Caco-2 (cell line): ENCODE data around the gene AOPEP. TPM values are rescaled to one million over a fixed set of nuclear protein-coding genes. Genes with fewer than 3 reads are reported as not detected.

Experiments
- BruUV-seq: library from RNA; stranded (reverse); fragments of 400-500 nt; replicated peaks from 2 replicates; lab custom pipeline; 2021; lab: Mats Ljungman, UMichigan
- CTCF ChIA-PET: fragments of 300-600 bp; sonication (Branson Sonifier 250); formaldehyde crosslinking; loops from one replicate; lab custom pipeline; 2022; ENCODE audit warnings: antibody characterized with exemption; lab: Charles Lee
- POLR2A ChIA-PET: fragments of 300-600 bp; sonication (Branson Sonifier 250); formaldehyde crosslinking; loops from one replicate; lab custom pipeline; 2022; ENCODE audit warnings: antibody characterized with exemption; lab: Charles Lee
- DNase-seq, 2 experiments: peaks; one replicate each; pipeline versions ENCODE4 v3.0.0 to v3.0.0-alpha.2; 2020 to 2022
- H3K27me3 ChIP-seq: replicated peaks from 2 replicates; pipeline ENCODE4 v1.6.0; 2011; ENCODE audit warnings: low read length; ENCODE audit not compliant: control insufficient read depth, insufficient read depth
- H3K36me3 ChIP-seq: 2 replicates; pipeline ENCODE4 v1.5.1; 2011; ENCODE audit warnings: low read length; ENCODE audit not compliant: control insufficient read depth, insufficient read depth
- H3K4me1 ChIP-seq: fragments of 250-450 bp; sonication (Bioruptor Pico); 2 replicates; pipeline ENCODE4 v1.5.1; 2020; ENCODE audit warnings: mild to moderate bottlenecking
- H3K4me3 ChIP-seq: 2 replicates; pipeline ENCODE4 v1.5.1; 2011; ENCODE audit warnings: low read depth, mild to moderate bottlenecking, control low read depth, low read length
- H3K9me3 ChIP-seq: fragments of 250-450 bp; sonication (Bioruptor Pico); 2 replicates; pipeline ENCODE4 v1.5.1; 2020; ENCODE audit warnings: mild to moderate bottlenecking, moderate library complexity
- H3K27ac Mint-ChIP-seq: one replicate; pipeline ENCODE4 v1.8.0; 2022; ENCODE audit warnings: mixed read lengths; ENCODE audit not compliant: unreplicated experiment
- H3K27me3 Mint-ChIP-seq: one replicate; pipeline ENCODE4 v1.8.0; 2022; ENCODE audit warnings: mixed read lengths; ENCODE audit not compliant: insufficient read depth, unreplicated experiment
- H3K36me3 Mint-ChIP-seq: one replicate; pipeline ENCODE4 v1.8.0; 2022; ENCODE audit warnings: mild to moderate bottlenecking, mixed read lengths; ENCODE audit not compliant: insufficient read depth, unreplicated experiment
- H3K4me1 Mint-ChIP-seq: one replicate; pipeline ENCODE4 v1.8.0; 2022; ENCODE audit warnings: low read depth, mixed read lengths; ENCODE audit not compliant: unreplicated experiment
- H3K4me3 Mint-ChIP-seq: one replicate; pipeline ENCODE4 v1.8.0; 2022; ENCODE audit warnings: mild to moderate bottlenecking, moderate library complexity, mixed read lengths; ENCODE audit not compliant: unreplicated experiment
- H3K9me3 Mint-ChIP-seq: one replicate; pipeline ENCODE4 v1.8.0; 2022; ENCODE audit warnings: mixed read lengths; ENCODE audit not compliant: unreplicated experiment
- intact Hi-C: fragments of 100-400 bp; cut with micrococcal nuclease; formaldehyde crosslinking; loops from one replicate; pipeline ENCODE4 v1.10.0; 2022; ENCODE audit not compliant: unreplicated experiment
- total RNA-seq: library from RNA; stranded (reverse); gene quantifications from 2 replicates; pipeline ENCODE4 v1.2.3, GENCODE V29; 2022
- TF ChIP-seq, protein P1 (sequence below), 2 experiments: fragments of 200-600 bp in 1 of 2; IDR thresholded peaks; 1 replicate in 1 of 2; 2 replicates in 1 of 2; pipeline versions ENCODE4 v1.5.1 to v1.8.0; 2011 to 2022; ENCODE audit warnings: antibody characterized with exemption in 1 of 2, control low read depth in 1 of 2, inconsistent platforms in 1 of 2, low read depth in 1 of 2, low read length in 1 of 2, mild to moderate bottlenecking in 1 of 2, moderate library complexity in 1 of 2; ENCODE audit not compliant: insufficient read depth in 1 of 2, severe bottlenecking in 1 of 2, unreplicated experiment in 1 of 2

Gene AOPEP
- total RNA-seq, 1 experiment from 2014 or later: 63.3 TPM

- H3K36me3 ChIP-seq: no peaks in the 10 kb centered on the region
- TF ChIP-seq, protein P1, sequence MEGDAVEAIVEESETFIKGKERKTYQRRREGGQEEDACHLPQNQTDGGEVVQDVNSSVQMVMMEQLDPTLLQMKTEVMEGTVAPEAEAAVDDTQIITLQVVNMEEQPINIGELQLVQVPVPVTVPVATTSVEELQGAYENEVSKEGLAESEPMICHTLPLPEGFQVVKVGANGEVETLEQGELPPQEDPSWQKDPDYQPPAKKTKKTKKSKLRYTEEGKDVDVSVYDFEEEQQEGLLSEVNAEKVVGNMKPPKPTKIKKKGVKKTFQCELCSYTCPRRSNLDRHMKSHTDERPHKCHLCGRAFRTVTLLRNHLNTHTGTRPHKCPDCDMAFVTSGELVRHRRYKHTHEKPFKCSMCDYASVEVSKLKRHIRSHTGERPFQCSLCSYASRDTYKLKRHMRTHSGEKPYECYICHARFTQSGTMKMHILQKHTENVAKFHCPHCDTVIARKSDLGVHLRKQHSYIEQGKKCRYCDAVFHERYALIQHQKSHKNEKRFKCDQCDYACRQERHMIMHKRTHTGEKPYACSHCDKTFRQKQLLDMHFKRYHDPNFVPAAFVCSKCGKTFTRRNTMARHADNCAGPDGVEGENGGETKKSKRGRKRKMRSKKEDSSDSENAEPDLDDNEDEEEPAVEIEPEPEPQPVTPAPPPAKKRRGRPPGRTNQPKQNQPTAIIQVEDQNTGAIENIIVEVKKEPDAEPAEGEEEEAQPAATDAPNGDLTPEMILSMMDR (IDR thresholded peaks at IDR 0.05; ENCODE audit: insufficient read depth in 1 of 2, low read depth in 1 of 2, low read length in 1 of 2, severe bottlenecking in 1 of 2, unreplicated experiment in 1 of 2): no peak
- H3K9me3 ChIP-seq: no peaks in the 10 kb centered on the region
- peaks cover 13% of the 10 kb centered on the region for H3K4me1 Mint-ChIP-seq
- peaks cover 5% of the 10 kb centered on the region for H3K36me3 Mint-ChIP-seq
- ChIA-PET POLR2A (no interaction called here), CTCF (interaction anchor here (0.5 to 1.2 kb wide), 2 partner anchors 24 to 135 kb away, joined by 3 to 4 read pairs; no protein-coding TSS in a partner anchor)
- no peak for DNase-seq
- H3K4me3 ChIP-seq: no peak overlapping the region
- H3K27me3 ChIP-seq: no peaks in the 10 kb centered on the region
- H3K4me1 ChIP-seq: no peaks in the 10 kb centered on the region
- H3K27ac Mint-ChIP-seq: no peak overlapping the region
- H3K4me3 Mint-ChIP-seq: no peak overlapping the region
- no peaks in the 10 kb centered on the region for H3K9me3 Mint-ChIP-seq
- H3K27me3 Mint-ChIP-seq: no peaks in the 10 kb centered on the region
- no TSS peak for BruUV-seq
- intact Hi-C loops: no loop called here
Observed at GRCh38 chr9:95132366-95133324, 406.1 kb downstream of the AOPEP start.

DNA sequence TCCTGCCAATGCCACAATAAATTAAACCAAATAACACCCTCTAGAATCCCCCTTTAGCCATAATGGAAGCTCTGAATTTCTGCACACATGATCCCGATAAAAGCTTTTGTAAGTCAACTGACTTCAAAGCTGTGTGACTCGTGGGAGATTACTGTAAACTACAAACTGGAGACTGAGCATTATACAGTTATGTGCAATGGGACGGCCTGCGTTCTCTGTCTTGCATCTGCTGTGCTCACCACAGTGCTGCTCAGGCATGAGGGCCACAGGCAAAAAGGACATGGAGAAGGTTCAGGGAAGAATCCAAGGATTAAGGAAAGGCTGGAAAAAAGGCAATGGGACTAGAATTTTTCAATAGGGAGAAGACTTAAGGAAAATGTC lies 406.8 kb downstream of the AOPEP start:
- Histone ChIP-seq H3K27me3 (no peaks in the 10 kb centered on the region), H3K36me3 (no peaks in the 10 kb centered on the region), H3K4me1 (no peaks in the 10 kb centered on the region), H3K9me3 (no peaks in the 10 kb centered on the region), H3K4me3 (no peak overlapping the region)
- Mint-ChIP-seq H3K27me3 (no peaks in the 10 kb centered on the region), H3K4me3 (no peak overlapping the region), H3K36me3 (peaks cover 5% of the 10 kb centered on the region), H3K9me3 (no peaks in the 10 kb centered on the region), H3K4me1 (peaks cover 13% of the 10 kb centered on the region), H3K27ac (no peak overlapping the region)
- BruUV-seq: no TSS peak
- POLR2A ChIA-PET: no interaction called here
- DNase-seq: no peak
- CTCF ChIA-PET: no interaction called here
- intact Hi-C loops: no loop called here
- TF ChIP-seq, protein P1 (IDR thresholded peaks at IDR 0.05; ENCODE audit: insufficient read depth in 1 of 2, low read depth in 1 of 2, low read length in 1 of 2, severe bottlenecking in 1 of 2, unreplicated experiment in 1 of 2): no peak

GRCh38 chr9:95134457-95134881 lies 408.0 kb downstream of the AOPEP start:
- Histone ChIP-seq H3K36me3 (no peaks in the 10 kb centered on the region), H3K9me3 (no peaks in the 10 kb centered on the region), H3K4me3 (no peak overlapping the region), H3K27me3 (no peaks in the 10 kb centered on the region), H3K4me1 (no peaks in the 10 kb centered on the region)
- no TSS peak for BruUV-seq
- H3K9me3 Mint-ChIP-seq: no peaks in the 10 kb centered on the region
- H3K27me3 Mint-ChIP-seq: no peaks in the 10 kb centered on the region
- peaks cover 13% of the 10 kb centered on the region for H3K4me1 Mint-ChIP-seq
- no peak overlapping the region for H3K4me3 Mint-ChIP-seq
- H3K27ac Mint-ChIP-seq: peak overlapping the region; percentile 4
- intact Hi-C loops: no loop called here
- H3K36me3 Mint-ChIP-seq: peaks cover 5% of the 10 kb centered on the region
- TF ChIP-seq, protein P1 (IDR thresholded peaks at IDR 0.05; ENCODE audit: insufficient read depth in 1 of 2, low read depth in 1 of 2, low read length in 1 of 2, severe bottlenecking in 1 of 2, unreplicated experiment in 1 of 2): no peak
- peak in 1 of 2 experiments; percentile 13 for DNase-seq
- POLR2A ChIA-PET: no interaction called here
- CTCF ChIA-PET: interaction anchor here (1.4 kb wide), 1 partner anchor 465 kb away, joined by 11 read pairs; no protein-coding TSS in a partner anchor
